ENCODE measurements around the gene WBP2. TPM values are rescaled to one million over a fixed set of nuclear protein-coding genes. Genes with fewer than 3 reads are reported as not detected.

The WBP2 gene
- total RNA-seq, 1 experiment from 2014 or later = 51.8 TPM

GRCh38 chr17:75834279-75834920 is 20.7 kb downstream of the WBP2 start:
- no peaks in the 10 kb centered on the region for H3K27me3 ChIP-seq (ENCODE audit: low read length)
- no peak overlapping the region for H3K4me3 ChIP-seq (ENCODE audit: low read length)
- H3F3A ChIP-seq (ENCODE audit: low read length, unreplicated experiment) = no peaks in the 10 kb centered on the region
- H4K20me1 ChIP-seq (ENCODE audit: low read length) = no peaks in the 10 kb centered on the region
- H3K9ac ChIP-seq (ENCODE audit: low read length) = no peak overlapping the region
- peaks cover 9% of the 10 kb centered on the region for H3K4me1 ChIP-seq (ENCODE audit: insufficient read depth, low read length)
- no peaks in the 10 kb centered on the region for H3K9me2 ChIP-seq (replicated peaks; ENCODE audit: low read length)
- no peaks in the 10 kb centered on the region for H3K79me2 ChIP-seq (ENCODE audit: low read length)
- ChIA-PET POLR2A (ENCODE audit: unreplicated experiment) (no interaction called here), CTCF (no interaction called here)
- DNase-seq (no peak), ATAC-seq (no peak)
- TF ChIP-seq, protein P1, sequence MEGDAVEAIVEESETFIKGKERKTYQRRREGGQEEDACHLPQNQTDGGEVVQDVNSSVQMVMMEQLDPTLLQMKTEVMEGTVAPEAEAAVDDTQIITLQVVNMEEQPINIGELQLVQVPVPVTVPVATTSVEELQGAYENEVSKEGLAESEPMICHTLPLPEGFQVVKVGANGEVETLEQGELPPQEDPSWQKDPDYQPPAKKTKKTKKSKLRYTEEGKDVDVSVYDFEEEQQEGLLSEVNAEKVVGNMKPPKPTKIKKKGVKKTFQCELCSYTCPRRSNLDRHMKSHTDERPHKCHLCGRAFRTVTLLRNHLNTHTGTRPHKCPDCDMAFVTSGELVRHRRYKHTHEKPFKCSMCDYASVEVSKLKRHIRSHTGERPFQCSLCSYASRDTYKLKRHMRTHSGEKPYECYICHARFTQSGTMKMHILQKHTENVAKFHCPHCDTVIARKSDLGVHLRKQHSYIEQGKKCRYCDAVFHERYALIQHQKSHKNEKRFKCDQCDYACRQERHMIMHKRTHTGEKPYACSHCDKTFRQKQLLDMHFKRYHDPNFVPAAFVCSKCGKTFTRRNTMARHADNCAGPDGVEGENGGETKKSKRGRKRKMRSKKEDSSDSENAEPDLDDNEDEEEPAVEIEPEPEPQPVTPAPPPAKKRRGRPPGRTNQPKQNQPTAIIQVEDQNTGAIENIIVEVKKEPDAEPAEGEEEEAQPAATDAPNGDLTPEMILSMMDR (conservative IDR thresholded peaks at IDR 0.05; ENCODE audit: low read depth, low read length) = no peak
- no peak for TF ChIP-seq EZH2 (IDR thresholded peaks at IDR 0.05; ENCODE audit: low read length, unreplicated experiment)
- H3K9me3 ChIP-seq (ENCODE audit: low read length) = no peaks in the 10 kb centered on the region
- 0 out of 2 replicates have a peak, but pooled peaks cover 7% of the 10 kb centered on the region for H3K36me3 ChIP-seq (ENCODE audit: low read depth, low read length)
- no peak overlapping the region for H2AFZ ChIP-seq (ENCODE audit: low read length)
- H3K4me2 ChIP-seq (ENCODE audit: low read length) = no peak overlapping the region
- H3K27ac ChIP-seq (ENCODE audit: low read length) = no peak overlapping the region
- intact Hi-C loops (cut with micrococcal nuclease) = loop anchor here (5.0 kb wide), 1 partner anchor 52 kb away; the partner anchor contains the start of gene UNK
- BruUV-seq (replicated peaks) = no TSS peak

DNA sequence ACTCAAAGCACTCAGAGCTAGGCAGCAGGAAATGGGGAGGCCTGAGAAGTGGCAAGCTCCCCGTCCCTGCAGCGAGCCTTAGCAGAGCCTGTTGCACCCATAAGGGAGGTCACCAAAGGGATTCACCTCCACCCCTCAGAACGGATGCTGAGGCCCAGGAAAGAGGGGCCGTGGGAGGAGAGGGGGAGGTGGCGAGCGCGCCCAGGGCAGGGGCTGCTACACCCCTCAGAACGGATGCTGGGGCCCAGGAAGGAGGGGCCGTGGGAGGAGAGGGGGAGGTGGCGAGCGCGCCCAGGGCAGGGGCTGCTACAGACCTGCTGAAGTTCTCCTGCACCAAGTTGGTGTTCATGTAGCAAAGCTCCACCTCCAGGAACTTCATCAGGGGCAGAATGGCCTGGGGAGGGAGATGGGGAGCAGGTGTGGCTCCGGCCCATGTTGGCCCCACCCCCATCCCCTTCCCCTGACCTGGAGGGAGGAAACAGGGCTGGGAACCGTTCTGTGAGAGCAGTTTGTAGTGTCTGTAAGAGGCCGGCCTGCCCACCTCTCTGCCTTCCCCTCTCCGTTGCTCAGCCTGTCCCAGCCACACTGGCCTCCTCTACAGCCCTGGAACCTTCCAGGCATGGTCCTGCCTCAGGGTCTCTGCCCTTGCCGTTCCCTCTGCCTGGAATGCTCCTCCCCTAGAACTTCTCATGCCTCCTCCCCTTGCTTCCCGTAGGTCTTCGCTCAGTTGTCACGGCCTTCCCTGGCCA is 22.3 kb downstream of the WBP2 start:
- no peak overlapping the region for H2AFZ ChIP-seq (ENCODE audit: low read length)
- intact Hi-C loops (cut with micrococcal nuclease) = loop anchor here (5.0 kb wide), 1 partner anchor 51 kb away; the partner anchor contains the start of gene UNK
- H3K27me3 ChIP-seq (ENCODE audit: low read length) = no peaks in the 10 kb centered on the region
- TF ChIP-seq, protein P1 (conservative IDR thresholded peaks at IDR 0.05; ENCODE audit: low read depth, low read length) = no peak
- TF ChIP-seq EZH2phosphoT487 (IDR thresholded peaks at IDR 0.05; ENCODE audit: borderline replicate concordance, low read length) (no peak), EZH2 (IDR thresholded peaks at IDR 0.05; ENCODE audit: low read length, unreplicated experiment) (no peak)
- H4K20me1 ChIP-seq (ENCODE audit: low read length) = no peaks in the 10 kb centered on the region
- H3K9ac ChIP-seq (ENCODE audit: low read length) = peak overlapping the region; percentile 25; the same call in 1 of the 2 replicates
- POLR2A ChIA-PET (ENCODE audit: unreplicated experiment) = interaction anchor here (0.6 kb wide), 1 partner anchor 64 kb away, joined by 3 read pairs; the partner anchor contains the start of gene TRIM65
- no peaks in the 10 kb centered on the region for H3F3A ChIP-seq (ENCODE audit: low read length, unreplicated experiment)
- H3K9me3 ChIP-seq (ENCODE audit: low read length) = no peaks in the 10 kb centered on the region
- H3K9me2 ChIP-seq (replicated peaks; ENCODE audit: low read length) = no peaks in the 10 kb centered on the region
- DNase-seq (no peak), ATAC-seq (0 out of 2 replicates have a peak, but pooled peaks have one; percentile 3)
- H3K4me1 ChIP-seq (ENCODE audit: insufficient read depth, low read length) = peaks cover 9% of the 10 kb centered on the region
- no peaks in the 10 kb centered on the region for H3K79me2 ChIP-seq (ENCODE audit: low read length)
- H3K36me3 ChIP-seq (ENCODE audit: low read depth, low read length) = 0 out of 2 replicates have a peak, but pooled peaks cover 7% of the 10 kb centered on the region
- CTCF ChIA-PET = no interaction called here
- H3K4me3 ChIP-seq (ENCODE audit: low read length) = no peak overlapping the region
- peak overlapping the region; percentile 48 for H3K27ac ChIP-seq (ENCODE audit: low read length)
- BruUV-seq (replicated peaks) = no TSS peak
- H3K4me2 ChIP-seq (ENCODE audit: low read length) = no peak overlapping the region
